DND-41 (cell line): ENCODE results near the gene C6orf136.

Experiments used
- EZH2 ChIP-seq: IDR thresholded peaks from 3 replicates; pipeline ENCODE4 v1.6.1; 2012; ENCODE audit warnings: borderline replicate concordance, low read depth, mild to moderate bottlenecking, moderate library complexity, low read length, inconsistent platforms; ENCODE audit not compliant: severe bottlenecking
- TF ChIP-seq, protein P1 (sequence below): IDR thresholded peaks from 2 replicates; pipeline ENCODE4 v1.5.1; 2012; ENCODE audit warnings: borderline replicate concordance, low read length, moderate library complexity, mild to moderate bottlenecking; ENCODE audit not compliant: poor library complexity, severe bottlenecking; ENCODE audit errors: extremely low read depth

- no peak for TF ChIP-seq EZH2
- TF ChIP-seq, protein P1, sequence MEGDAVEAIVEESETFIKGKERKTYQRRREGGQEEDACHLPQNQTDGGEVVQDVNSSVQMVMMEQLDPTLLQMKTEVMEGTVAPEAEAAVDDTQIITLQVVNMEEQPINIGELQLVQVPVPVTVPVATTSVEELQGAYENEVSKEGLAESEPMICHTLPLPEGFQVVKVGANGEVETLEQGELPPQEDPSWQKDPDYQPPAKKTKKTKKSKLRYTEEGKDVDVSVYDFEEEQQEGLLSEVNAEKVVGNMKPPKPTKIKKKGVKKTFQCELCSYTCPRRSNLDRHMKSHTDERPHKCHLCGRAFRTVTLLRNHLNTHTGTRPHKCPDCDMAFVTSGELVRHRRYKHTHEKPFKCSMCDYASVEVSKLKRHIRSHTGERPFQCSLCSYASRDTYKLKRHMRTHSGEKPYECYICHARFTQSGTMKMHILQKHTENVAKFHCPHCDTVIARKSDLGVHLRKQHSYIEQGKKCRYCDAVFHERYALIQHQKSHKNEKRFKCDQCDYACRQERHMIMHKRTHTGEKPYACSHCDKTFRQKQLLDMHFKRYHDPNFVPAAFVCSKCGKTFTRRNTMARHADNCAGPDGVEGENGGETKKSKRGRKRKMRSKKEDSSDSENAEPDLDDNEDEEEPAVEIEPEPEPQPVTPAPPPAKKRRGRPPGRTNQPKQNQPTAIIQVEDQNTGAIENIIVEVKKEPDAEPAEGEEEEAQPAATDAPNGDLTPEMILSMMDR = no peak
Observed at GRCh38 chr6:30613251-30614043, 33.5 kb upstream of the C6orf136 start.
